Activated CD8-positive, alpha-beta T cell treated with anti-CD3 and anti-CD28 coated beads, Interleukin-2, amount 10 ng/mL, durations not matched to agents 7 days and 5 days (primary cell): ENCODE measurements around the gene NRDC. TPM values are rescaled to one million over a fixed set of nuclear protein-coding genes. Genes with fewer than 3 reads are reported as not detected.

ENCODE experiments used
- ATAC-seq: fragments of 150-1000 bp; cut with Tn5 transposase; one replicate; pipeline ENCODE4 v1.10.0; 2021; ENCODE audit warnings: moderate library complexity
- CTCF ChIA-PET: fragments of 350-600 bp; sonication (Branson Sonifier 250); formaldehyde crosslinking; loops from one replicate; lab custom pipeline; 2021; ENCODE audit warnings: antibody characterized with exemption; lab: Charles Lee
- POLR2A ChIA-PET: fragments of 350-600 bp; sonication (Branson Sonifier 250); formaldehyde crosslinking; loops from one replicate; lab custom pipeline; 2021; ENCODE audit warnings: antibody characterized with exemption; lab: Charles Lee
- DNase-seq: peaks from one replicate; pipeline ENCODE4 v3.0.0-alpha.2; 2020
- H3K27ac Mint-ChIP-seq: one replicate; pipeline ENCODE4 v1.8.0; 2021; ENCODE audit warnings: mild to moderate bottlenecking, mixed read lengths
- H3K27me3 Mint-ChIP-seq: one replicate; pipeline ENCODE4 v1.8.0; 2021; ENCODE audit warnings: low read depth, mixed read lengths
- H3K36me3 Mint-ChIP-seq: one replicate; pipeline ENCODE4 v1.8.0; 2021; ENCODE audit warnings: low read depth, mixed read lengths
- H3K4me1 Mint-ChIP-seq: one replicate; pipeline ENCODE4 v1.8.0; 2021; ENCODE audit warnings: low read depth, mixed read lengths
- H3K4me3 Mint-ChIP-seq: one replicate; pipeline ENCODE4 v1.8.0; 2021; ENCODE audit warnings: mild to moderate bottlenecking, mixed read lengths
- H3K9me3 Mint-ChIP-seq: one replicate; pipeline ENCODE4 v1.8.0; 2022; ENCODE audit warnings: mixed read lengths; ENCODE audit not compliant: insufficient read depth
- total RNA-seq, 2 experiments: library from RNA; stranded (reverse); gene quantifications; one replicate each; pipeline ENCODE4 v1.2.3, GENCODE V29; 2021

NRDC gene
- total RNA-seq, 2 experiments from 2014 or later = 153 to 157 TPM

DNA sequence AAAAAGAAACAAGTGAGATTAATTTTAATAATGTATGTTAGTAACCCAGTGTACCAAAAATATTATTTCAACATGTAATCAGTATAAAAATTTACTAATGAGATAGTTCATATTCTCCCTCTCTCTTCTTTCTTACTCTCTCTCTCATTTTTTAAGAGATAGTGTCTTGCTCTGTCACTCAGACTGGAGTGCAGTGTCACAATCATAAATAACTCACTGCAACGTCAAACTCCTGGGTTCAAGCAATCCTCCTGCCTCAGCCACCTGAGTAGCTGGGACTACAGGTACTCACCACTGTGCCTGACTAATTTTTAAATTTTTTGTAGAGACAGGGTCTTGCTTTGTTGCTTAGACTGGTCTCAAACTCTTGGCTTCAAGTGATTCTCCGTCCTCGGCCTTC, 123.9 kb downstream of the NRDC start:
- Mint-ChIP-seq H3K9me3 (peaks cover 4% of the 10 kb centered on the region), H3K4me1 (peaks cover 10% of the 10 kb centered on the region), H3K27me3 (no peaks in the 10 kb centered on the region), H3K36me3 (peaks cover 20% of the 10 kb centered on the region), H3K27ac (no peak overlapping the region), H3K4me3 (no peak overlapping the region)
- ATAC-seq (no peak), DNase-seq (no peak)
- POLR2A ChIA-PET = interaction anchor here (1.0 kb wide), 1 partner anchor 330 kb away, joined by 3 read pairs; no protein-coding TSS in a partner anchor
- CTCF ChIA-PET = no interaction called here

DNA sequence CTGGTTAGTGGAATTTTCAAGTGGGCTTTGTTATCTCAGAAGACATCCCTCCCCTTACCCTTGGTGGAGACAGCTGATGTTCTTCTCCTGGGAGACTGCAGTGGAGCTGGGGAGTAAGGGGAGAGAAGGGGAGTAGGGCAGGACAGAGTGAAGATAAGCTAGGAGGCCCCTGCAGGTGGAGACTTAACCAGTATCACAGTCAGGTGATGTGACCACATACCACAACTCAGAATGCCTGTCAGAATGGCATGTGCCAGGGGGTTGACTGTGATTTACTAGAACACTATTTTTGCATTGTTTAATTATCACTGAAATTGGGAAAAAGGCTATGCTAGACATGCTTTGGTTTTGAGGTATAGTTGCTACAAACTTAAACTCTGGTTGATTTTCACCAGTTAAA, 124.6 kb downstream of the NRDC start:
- ATAC-seq (no peak), DNase-seq (no peak)
- Mint-ChIP-seq H3K4me3 (no peak overlapping the region), H3K27me3 (no peaks in the 10 kb centered on the region), H3K9me3 (peaks cover 4% of the 10 kb centered on the region), H3K36me3 (peaks cover 21% of the 10 kb centered on the region), H3K27ac (no peak overlapping the region), H3K4me1 (peaks cover 10% of the 10 kb centered on the region)
- POLR2A ChIA-PET = interaction anchor here (0.8 to 1.0 kb wide), 2 partner anchors 16 to 329 kb away, joined by 3 read pairs; no protein-coding TSS in a partner anchor
- CTCF ChIA-PET = interaction anchor here (1.0 to 2.5 kb wide), 3 partner anchors 10 to 23 kb away, joined by 3 to 5 read pairs (median 3); no protein-coding TSS in a partner anchor

DNA sequence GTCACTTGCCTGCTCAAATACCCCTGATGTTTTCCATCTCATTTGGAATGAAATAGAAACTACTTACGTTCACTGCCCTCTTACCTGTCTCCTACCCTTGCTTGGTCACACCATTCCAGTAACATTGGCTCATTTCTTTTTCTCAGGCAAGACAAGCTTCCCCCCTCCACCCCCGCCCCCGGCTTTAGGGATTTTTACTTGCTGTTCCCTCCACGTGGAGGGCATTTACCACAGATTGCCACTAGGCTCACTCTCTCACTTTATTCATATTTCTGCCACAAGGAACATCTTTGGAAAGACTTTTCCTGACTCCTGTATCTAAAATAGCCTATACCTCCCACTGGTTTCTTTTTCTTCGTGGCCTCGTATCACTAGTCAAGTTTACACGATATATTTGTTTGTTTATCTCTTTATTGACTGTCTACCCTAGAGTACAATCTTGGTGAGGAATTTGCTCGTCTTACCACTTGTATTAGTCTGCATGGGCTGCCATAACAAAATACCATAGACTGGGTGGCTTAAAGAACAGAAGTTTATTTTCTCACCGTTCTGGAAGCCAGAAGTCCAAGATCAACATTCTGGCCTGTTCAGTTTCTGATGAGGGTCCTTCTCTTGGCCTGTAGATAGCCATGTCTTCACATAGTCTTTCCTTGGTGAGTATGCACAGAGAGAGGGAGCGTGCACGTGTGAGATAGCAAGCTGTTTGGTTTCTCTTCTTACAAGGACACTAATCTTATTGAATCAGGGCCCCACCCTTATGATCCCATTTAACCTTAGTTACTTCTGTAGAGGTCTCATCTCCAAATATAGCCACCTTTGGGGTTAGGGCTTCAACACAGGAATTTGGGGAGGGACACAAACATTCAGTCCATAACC, 126.2 kb downstream of the NRDC start:
- Mint-ChIP-seq H3K4me3 (no peak overlapping the region), H3K36me3 (peaks cover 21% of the 10 kb centered on the region), H3K4me1 (peaks cover 10% of the 10 kb centered on the region), H3K27ac (no peak overlapping the region), H3K27me3 (no peaks in the 10 kb centered on the region), H3K9me3 (peaks cover 4% of the 10 kb centered on the region)
- ChIA-PET POLR2A (no interaction called here), CTCF (interaction anchor here (1.1 to 2.5 kb wide), 4 partner anchors 11 to 28 kb away, joined by 3 to 5 read pairs (median 4); no protein-coding TSS in a partner anchor)
- no peak for ATAC-seq
- no peak for DNase-seq

DNA sequence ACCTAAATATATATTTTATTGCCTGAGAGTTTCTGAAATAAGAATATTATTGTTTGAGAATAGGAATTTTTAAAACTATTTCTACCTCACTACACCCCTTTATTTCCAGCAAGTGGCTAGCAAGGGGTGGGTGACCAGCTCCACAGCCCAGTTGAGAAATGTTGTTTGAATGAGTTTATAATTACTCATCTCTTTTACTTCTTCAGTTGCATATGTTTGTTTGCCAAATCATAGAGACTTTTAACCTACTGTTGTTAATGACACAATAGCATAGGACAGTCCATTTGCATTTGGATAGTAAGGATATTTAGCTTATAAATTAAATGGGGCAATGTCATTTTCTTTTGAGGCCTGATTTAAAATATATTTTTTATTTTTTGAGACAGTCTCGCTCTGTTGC, 127.8 kb downstream of the NRDC start:
- no peak overlapping the region for H3K4me3 Mint-ChIP-seq
- POLR2A ChIA-PET = interaction anchor here (0.6 kb wide), 1 partner anchor 197 kb away, joined by 3 read pairs; no protein-coding TSS in a partner anchor
- CTCF ChIA-PET = interaction anchor here (1.1 to 1.2 kb wide), 2 partner anchors 18 kb away, joined by 4 to 7 read pairs; no protein-coding TSS in a partner anchor
- H3K27ac Mint-ChIP-seq = no peak overlapping the region
- H3K9me3 Mint-ChIP-seq = peaks cover 4% of the 10 kb centered on the region
- H3K27me3 Mint-ChIP-seq = no peaks in the 10 kb centered on the region
- H3K4me1 Mint-ChIP-seq = peaks cover 10% of the 10 kb centered on the region
- ATAC-seq (no peak), DNase-seq (no peak)
- H3K36me3 Mint-ChIP-seq = peaks cover 24% of the 10 kb centered on the region

DNA sequence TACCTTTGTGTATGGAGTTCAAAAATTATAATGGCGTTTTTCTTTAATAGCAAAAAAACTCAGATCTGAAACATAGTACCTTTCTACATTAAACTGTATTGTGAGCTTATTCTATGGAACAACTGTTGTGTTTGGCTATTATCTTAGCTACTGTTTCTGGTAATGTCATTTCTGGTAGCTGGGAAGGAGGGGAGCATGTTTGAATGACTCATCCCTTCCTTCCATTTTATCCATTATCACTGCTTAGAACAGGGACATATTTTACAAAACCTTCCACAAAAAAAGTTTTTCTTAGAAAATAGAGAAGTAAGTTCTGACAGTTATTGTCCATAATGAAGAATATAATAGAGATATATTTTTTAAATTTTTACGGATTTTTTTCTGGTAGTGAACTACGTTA, 128.3 kb downstream of the NRDC start:
- Mint-ChIP-seq H3K4me1 (peaks cover 10% of the 10 kb centered on the region), H3K36me3 (peaks cover 24% of the 10 kb centered on the region), H3K4me3 (no peak overlapping the region), H3K9me3 (peaks cover 4% of the 10 kb centered on the region), H3K27ac (no peak overlapping the region), H3K27me3 (no peaks in the 10 kb centered on the region)
- DNase-seq (no peak), ATAC-seq (no peak)
- CTCF ChIA-PET = interaction anchor here (1.2 kb wide), 1 partner anchor 18 kb away, joined by 7 read pairs; no protein-coding TSS in a partner anchor
- POLR2A ChIA-PET = interaction anchor here (0.6 kb wide), 1 partner anchor 471 kb away, joined by 3 read pairs; no protein-coding TSS in a partner anchor

DNA sequence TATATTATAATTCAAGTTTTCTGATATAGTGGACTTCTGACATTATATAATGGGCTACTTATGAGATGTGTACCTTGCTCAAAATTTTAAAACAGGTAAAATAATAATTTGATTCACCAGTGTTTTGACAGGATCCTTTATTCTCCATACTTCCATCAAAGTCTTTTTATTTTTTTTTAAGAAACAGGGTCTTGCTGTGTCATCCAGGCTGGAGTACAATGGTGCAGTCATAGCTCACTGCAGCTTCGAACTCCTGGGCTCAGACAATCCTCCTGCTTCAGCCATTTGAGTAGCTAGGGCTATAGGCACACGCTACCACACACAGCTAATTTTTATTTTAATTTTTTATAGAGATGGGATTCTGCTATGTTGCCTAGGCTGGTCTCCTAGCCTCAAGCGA, 129.4 kb downstream of the NRDC start:
- Mint-ChIP-seq H3K9me3 (peaks cover 4% of the 10 kb centered on the region), H3K4me1 (peaks cover 9% of the 10 kb centered on the region), H3K27me3 (no peaks in the 10 kb centered on the region), H3K4me3 (no peak overlapping the region), H3K36me3 (peaks cover 24% of the 10 kb centered on the region), H3K27ac (no peak overlapping the region)
- no peak for ATAC-seq
- ChIA-PET POLR2A (no interaction called here), CTCF (no interaction called here)
- no peak for DNase-seq

DNA sequence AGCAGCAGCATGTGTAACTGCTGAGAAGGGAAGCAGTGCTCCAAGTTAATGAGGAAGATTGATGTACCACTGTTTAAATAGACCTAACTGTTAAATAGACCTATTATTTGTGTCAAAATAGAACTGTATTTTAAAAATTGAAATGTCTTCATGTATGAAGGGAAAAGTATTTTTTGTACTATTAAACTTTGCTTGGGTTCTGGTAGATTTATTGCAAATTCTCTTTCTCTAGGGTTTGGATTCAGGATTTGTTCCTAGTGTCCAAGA, 133.3 kb downstream of the NRDC start:
- Mint-ChIP-seq H3K36me3 (peaks cover 12% of the 10 kb centered on the region), H3K4me3 (no peak overlapping the region), H3K27me3 (no peaks in the 10 kb centered on the region), H3K9me3 (no peaks in the 10 kb centered on the region), H3K4me1 (no peaks in the 10 kb centered on the region), H3K27ac (no peak overlapping the region)
- DNase-seq = no peak
- CTCF ChIA-PET = interaction anchor here (2.1 kb wide), 1 partner anchor 24 kb away, joined by 9 read pairs; no protein-coding TSS in a partner anchor
- no peak for ATAC-seq
- POLR2A ChIA-PET = no interaction called here

DNA sequence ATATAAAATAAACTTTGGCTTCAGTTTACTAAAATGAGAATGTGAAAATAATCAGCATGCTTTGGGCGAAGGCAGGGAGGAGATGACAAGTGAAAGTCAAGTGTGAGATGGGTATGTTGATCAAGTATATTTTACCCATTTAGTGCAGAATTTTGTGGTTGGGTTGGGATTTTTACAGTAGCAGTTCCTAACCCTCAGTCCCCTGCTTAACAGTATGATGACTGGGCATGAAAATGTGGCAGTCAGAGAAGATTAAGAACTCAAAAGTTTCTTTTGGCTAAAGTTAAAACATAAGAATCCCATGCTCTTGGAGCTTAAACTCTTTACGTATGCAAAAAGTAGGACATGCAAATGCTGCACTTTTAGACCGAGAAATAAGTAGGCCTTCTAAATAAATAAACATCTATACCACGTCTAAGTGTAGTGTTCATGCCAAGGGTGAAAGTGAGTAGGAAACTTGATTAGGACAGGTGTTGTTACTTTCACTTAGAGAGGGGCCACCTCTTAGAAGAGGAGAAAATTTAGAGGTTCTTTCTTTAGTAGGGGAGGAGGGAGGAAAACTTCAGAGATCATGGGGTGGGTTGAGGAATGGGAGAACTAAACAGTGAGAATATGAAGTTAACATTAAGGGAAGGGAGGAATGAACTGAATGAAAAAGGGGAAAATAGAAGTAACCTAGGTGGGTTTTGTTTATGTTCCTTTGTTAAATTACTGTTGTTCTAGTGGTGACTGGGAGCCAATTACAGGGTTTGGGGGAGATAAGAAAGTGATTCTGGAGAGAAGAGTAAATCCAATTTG, 133.8 kb downstream of the NRDC start:
- no peaks in the 10 kb centered on the region for H3K27me3 Mint-ChIP-seq
- ChIA-PET POLR2A (no interaction called here), CTCF (interaction anchor here (2.1 kb wide), 1 partner anchor 24 kb away, joined by 9 read pairs; no protein-coding TSS in a partner anchor)
- ATAC-seq (no peak), DNase-seq (no peak)
- no peaks in the 10 kb centered on the region for H3K9me3 Mint-ChIP-seq
- peaks cover 12% of the 10 kb centered on the region for H3K36me3 Mint-ChIP-seq
- H3K27ac Mint-ChIP-seq = no peak overlapping the region
- no peak overlapping the region for H3K4me3 Mint-ChIP-seq
- no peaks in the 10 kb centered on the region for H3K4me1 Mint-ChIP-seq

DNA sequence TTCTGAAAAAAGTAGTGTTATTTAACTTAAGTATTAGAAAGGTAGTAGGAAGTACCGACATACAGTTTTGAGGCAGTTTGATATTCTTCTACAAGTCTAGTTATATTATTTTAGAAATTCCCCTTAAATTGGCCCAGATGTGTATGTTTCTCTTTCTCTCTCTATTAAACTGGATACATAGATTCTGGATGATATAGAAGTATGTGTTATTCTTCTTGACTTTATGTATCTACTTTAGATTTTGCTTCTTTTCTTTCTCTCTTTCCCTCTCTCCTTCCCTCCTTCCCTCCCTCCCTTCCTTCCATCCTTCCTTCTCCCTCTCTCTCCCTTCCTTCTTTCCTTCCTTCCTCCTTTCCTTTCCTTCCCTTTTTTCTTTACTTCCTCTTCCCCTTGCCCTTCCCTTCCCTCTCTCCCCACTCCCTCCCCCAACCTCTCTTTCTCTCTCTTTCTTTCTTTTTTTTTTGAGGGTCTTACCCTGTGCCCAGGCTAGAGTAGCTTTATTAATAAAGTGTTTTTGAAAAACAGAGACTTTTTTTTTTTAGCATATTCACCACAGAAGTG, 137.3 kb downstream of the NRDC start:
- H3K9me3 Mint-ChIP-seq = no peaks in the 10 kb centered on the region
- no peak overlapping the region for H3K27ac Mint-ChIP-seq
- ChIA-PET CTCF (interaction anchor here (1.4 kb wide), 1 partner anchor 28 kb away, joined by 4 read pairs; no protein-coding TSS in a partner anchor), POLR2A (no interaction called here)
- no peak overlapping the region for H3K4me3 Mint-ChIP-seq
- peaks cover 7% of the 10 kb centered on the region for H3K36me3 Mint-ChIP-seq
- no peak for ATAC-seq
- H3K4me1 Mint-ChIP-seq = peaks cover 3% of the 10 kb centered on the region
- DNase-seq = no peak
- no peaks in the 10 kb centered on the region for H3K27me3 Mint-ChIP-seq

DNA sequence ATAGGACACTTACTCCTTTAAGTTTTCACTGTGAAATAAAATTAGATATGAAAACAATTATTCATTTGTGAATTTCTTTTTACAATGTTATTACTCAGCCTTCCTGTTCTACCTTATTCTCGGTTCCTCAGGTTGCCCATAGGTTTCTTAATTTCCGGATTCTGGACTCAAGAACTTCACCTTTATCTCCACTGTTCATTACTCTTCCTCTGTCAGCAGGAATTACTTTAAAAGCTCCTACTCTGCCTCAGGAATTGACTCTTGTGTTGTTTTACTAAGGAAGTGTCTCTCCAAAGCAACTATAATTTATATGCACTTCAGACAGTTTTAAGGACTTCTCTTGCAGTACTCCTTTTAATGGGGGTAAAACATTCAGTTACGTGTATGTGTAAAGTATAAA, 137.9 kb downstream of the NRDC start:
- CTCF ChIA-PET = interaction anchor here (1.4 kb wide), 1 partner anchor 29 kb away, joined by 4 read pairs; no protein-coding TSS in a partner anchor
- DNase-seq (no peak), ATAC-seq (no peak)
- Mint-ChIP-seq H3K27me3 (no peaks in the 10 kb centered on the region), H3K36me3 (peaks cover 7% of the 10 kb centered on the region), H3K9me3 (no peaks in the 10 kb centered on the region), H3K4me3 (no peak overlapping the region), H3K4me1 (peaks cover 4% of the 10 kb centered on the region), H3K27ac (no peak overlapping the region)
- POLR2A ChIA-PET = no interaction called here
